CD14-positive monocyte (primary cell): ENCODE results near the gene TMBIM4. TPM values are rescaled to one million over a fixed set of nuclear protein-coding genes. Genes with fewer than 3 reads are reported as not detected.
A peak's percentile ranks its signal among the peaks of the same experiment; 100 is the strongest.

Experiments used
- DNase-seq, 3 donors: peaks; one replicate each; pipeline ENCODE4 v3.0.0-alpha.2; 2011 to 2022
- H2AFZ ChIP-seq: 2 replicates; pipeline ENCODE4 v1.6.0; 2012; ENCODE audit warnings: mild to moderate bottlenecking, low read depth, low read length, inconsistent platforms; ENCODE audit not compliant: insufficient read depth, poor library complexity, severe bottlenecking
- H3K27ac ChIP-seq, 2 donors: 1 replicate in 1 of 2; 2 replicates in 1 of 2; pipeline ENCODE4 v1.5.1; 2012 to 2013; ENCODE audit warnings: low read length in 2 of 2, control low read depth in 1 of 2, inconsistent platforms in 1 of 2, low read depth in 1 of 2, mild to moderate bottlenecking in 1 of 2
- H3K27me3 ChIP-seq, 2 donors: one replicate each; pipeline versions ENCODE4 v1.6.0 to v1.6.1; 2011 to 2013; ENCODE audit warnings: low read length in 2 of 2; ENCODE audit not compliant: control insufficient read depth in 2 of 2, insufficient read depth in 2 of 2
- H3K36me3 ChIP-seq, 2 donors: replicated peaks in 1 of 2; 1 replicate in 1 of 2; 2 replicates in 1 of 2; pipeline versions ENCODE4 v1.5.1 to v1.6.1; 2012 to 2013; ENCODE audit warnings: low read length in 2 of 2, control low read depth in 1 of 2, inconsistent platforms in 1 of 2, mild to moderate bottlenecking in 1 of 2; ENCODE audit not compliant: insufficient read depth in 2 of 2, control insufficient read depth in 1 of 2
- H3K4me1 ChIP-seq, 2 donors: 1 replicate in 1 of 2; 2 replicates in 1 of 2; pipeline versions ENCODE4 v1.5.1 to v1.6.1; 2012 to 2013; ENCODE audit warnings: low read length in 2 of 2, control low read depth in 1 of 2, inconsistent platforms in 1 of 2, mild to moderate bottlenecking in 1 of 2, moderate library complexity in 1 of 2; ENCODE audit not compliant: insufficient read depth in 2 of 2, control insufficient read depth in 1 of 2
- H3K4me2 ChIP-seq: replicated peaks from 2 replicates; pipeline ENCODE3; 2012; ENCODE audit warnings: low read length, moderate library complexity, mild to moderate bottlenecking; ENCODE audit not compliant: poor library complexity, severe bottlenecking; ENCODE audit errors: extremely low read depth
- H3K4me3 ChIP-seq, 3 experiments: fragments of 200-600 bp in 1 of 3; sonication (generic) in 1 of 3; replicated peaks in 1 of 3; 1 replicate in 2 of 3; 2 replicates in 1 of 3; pipeline ENCODE4 v1.5.1; 2011 to 2013; ENCODE audit warnings: low read length in 3 of 3, mild to moderate bottlenecking in 3 of 3, control low read depth in 2 of 3, low read depth in 2 of 3, inconsistent platforms in 1 of 3, moderate library complexity in 1 of 3
- H3K79me2 ChIP-seq: 2 replicates; pipeline ENCODE4 v1.6.0; 2012; ENCODE audit warnings: mild to moderate bottlenecking, control low read depth, inconsistent platforms, low read length, moderate library complexity; ENCODE audit not compliant: insufficient read depth
- H3K9ac ChIP-seq: 2 replicates; pipeline ENCODE4 v1.6.0; 2017; ENCODE audit warnings: low read length, mild to moderate bottlenecking; ENCODE audit not compliant: insufficient read depth, poor library complexity, severe bottlenecking
- H3K9me3 ChIP-seq, 2 donors: replicated peaks in 1 of 2; 1 replicate in 1 of 2; 2 replicates in 1 of 2; pipeline versions ENCODE4 v1.5.1 to v1.6.1; 2012 to 2013; ENCODE audit warnings: low read length in 2 of 2, control low read depth in 1 of 2; ENCODE audit not compliant: control insufficient read depth in 1 of 2, insufficient read depth in 1 of 2
- H4K20me1 ChIP-seq: 2 replicates; pipeline ENCODE4 v1.6.0; 2012; ENCODE audit warnings: mild to moderate bottlenecking, low read length, control low read depth, moderate library complexity; ENCODE audit not compliant: insufficient read depth
- H3K27ac Mint-ChIP-seq, 7 donors: one replicate each; pipeline ENCODE4 v1.8.0; 2020; ENCODE audit warnings: mild to moderate bottlenecking in 7 of 7, mixed read lengths in 7 of 7, moderate library complexity in 6 of 7, inconsistent platforms in 2 of 7
- H3K27me3 Mint-ChIP-seq, 3 donors: one replicate each; pipeline ENCODE4 v1.8.0; 2021 to 2022; ENCODE audit warnings: low read depth in 3 of 3, mild to moderate bottlenecking in 3 of 3, mixed read lengths in 3 of 3, moderate library complexity in 3 of 3, inconsistent platforms in 1 of 3
- H3K36me3 Mint-ChIP-seq, 2 donors: one replicate each; pipeline ENCODE4 v1.8.0; 2020; ENCODE audit warnings: mixed read lengths in 2 of 2, inconsistent platforms in 1 of 2, mild to moderate bottlenecking in 1 of 2
- H3K4me1 Mint-ChIP-seq: one replicate; pipeline ENCODE4 v1.8.0; 2020; ENCODE audit warnings: mild to moderate bottlenecking, mixed read lengths
- H3K4me3 Mint-ChIP-seq, 2 donors: one replicate each; pipeline ENCODE4 v1.8.0; 2020; ENCODE audit warnings: mild to moderate bottlenecking in 2 of 2, mixed read lengths in 2 of 2, moderate library complexity in 1 of 2
- H3K9me3 Mint-ChIP-seq, 7 donors: one replicate each; pipeline ENCODE4 v1.8.0; 2020 to 2022; ENCODE audit warnings: mixed read lengths in 7 of 7, mild to moderate bottlenecking in 6 of 7, moderate library complexity in 6 of 7, inconsistent platforms in 2 of 7
- WGBS: methylation state at CpG from one replicate; pipeline ENCODE4 v1.1.5; 2013; ENCODE audit warnings: missing lambda C conversion rate; ENCODE audit not compliant: insufficient coverage; 5-methylcytosine and 5-hydroxymethylcytosine counted together
- intact Hi-C, 2 donors: fragments of 100-400 bp; cut with micrococcal nuclease; formaldehyde crosslinking; loops; one replicate each; pipeline versions ENCODE4 v1.15.0 to v1.15.1; 2023
- polyA plus RNA-seq, 3 donors: library from polyadenylated mRNA; depleted of rRNA in 1 of 3; unstranded in 2 of 3; stranded (reverse) in 1 of 3; fragments of 300-500 nt in 2 of 3; fragments of >200 nt in 1 of 3; fragmentation: Illumina TruSeq in 2 of 3; gene quantifications; 1 replicate in 2 of 3; 2 replicates in 1 of 3; pipeline ENCODE4 v1.2.3, GENCODE V29; 2012 to 2021
- TF ChIP-seq, protein P1 (sequence below): fragments of 200-600 bp; IDR thresholded peaks from one replicate; pipeline ENCODE4 v1.8.0; 2022; ENCODE audit warnings: antibody characterized with exemption, mild to moderate bottlenecking

The TMBIM4 gene
- polyA plus RNA-seq, 3 donors, result 153 to 823 (median 694) TPM

DNA sequence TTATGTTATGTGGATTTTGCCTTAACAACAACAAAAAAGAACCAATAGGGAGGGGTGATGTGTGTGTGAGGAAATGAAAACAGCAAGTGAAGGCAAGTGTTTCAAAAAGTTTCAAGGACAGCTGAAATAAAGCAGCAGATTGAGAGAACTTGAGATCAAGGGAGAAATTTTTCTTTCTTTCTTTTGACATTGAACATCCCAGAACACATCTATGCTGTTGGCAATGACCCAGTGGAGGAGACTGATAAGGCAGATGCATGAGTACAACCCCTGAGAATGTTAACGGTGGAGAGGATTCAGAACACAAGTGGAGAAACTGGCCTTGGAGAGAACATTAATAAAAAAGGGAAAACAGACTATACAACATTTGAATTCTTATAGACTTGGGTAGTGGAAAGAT, 42.1 kb downstream of the TMBIM4 start:
- H3K27me3 Mint-ChIP-seq, result peaks cover 0 to 2% (median 0%) of the 10 kb centered on the region in 3 donors
- no peak overlapping the region for H3K9ac ChIP-seq
- H3K36me3 ChIP-seq, result peaks cover 52 to 60% of the 10 kb centered on the region in 2 donors
- H3K4me1 Mint-ChIP-seq, result peaks cover 45% of the 10 kb centered on the region
- no peak overlapping the region for H3K4me3 ChIP-seq
- no peak overlapping the region for H3K4me2 ChIP-seq
- WGBS, result no CpG with 5 or more reads among the region's 1 CpG
- peaks cover 21 to 47% of the 10 kb centered on the region in 2 donors for H3K4me1 ChIP-seq
- H4K20me1 ChIP-seq, result peaks cover 29% of the 10 kb centered on the region
- no peak for DNase-seq
- no peaks in the 10 kb centered on the region for H3K27me3 ChIP-seq
- peak overlapping the region in 2 of 7 donors; percentile 43 to 77 for H3K27ac Mint-ChIP-seq
- no peaks in the 10 kb centered on the region for H3K9me3 ChIP-seq
- H2AFZ ChIP-seq, result no peak overlapping the region
- intact Hi-C loops, result no loop called here
- H3K9me3 Mint-ChIP-seq, result no peaks in the 10 kb centered on the region
- H3K79me2 ChIP-seq, result peaks cover 87% of the 10 kb centered on the region
- peak overlapping the region in 1 of 2 donors; percentile 21 for H3K27ac ChIP-seq
- peaks cover 57 to 64% of the 10 kb centered on the region in 2 donors for H3K36me3 Mint-ChIP-seq
- TF ChIP-seq, protein P1, sequence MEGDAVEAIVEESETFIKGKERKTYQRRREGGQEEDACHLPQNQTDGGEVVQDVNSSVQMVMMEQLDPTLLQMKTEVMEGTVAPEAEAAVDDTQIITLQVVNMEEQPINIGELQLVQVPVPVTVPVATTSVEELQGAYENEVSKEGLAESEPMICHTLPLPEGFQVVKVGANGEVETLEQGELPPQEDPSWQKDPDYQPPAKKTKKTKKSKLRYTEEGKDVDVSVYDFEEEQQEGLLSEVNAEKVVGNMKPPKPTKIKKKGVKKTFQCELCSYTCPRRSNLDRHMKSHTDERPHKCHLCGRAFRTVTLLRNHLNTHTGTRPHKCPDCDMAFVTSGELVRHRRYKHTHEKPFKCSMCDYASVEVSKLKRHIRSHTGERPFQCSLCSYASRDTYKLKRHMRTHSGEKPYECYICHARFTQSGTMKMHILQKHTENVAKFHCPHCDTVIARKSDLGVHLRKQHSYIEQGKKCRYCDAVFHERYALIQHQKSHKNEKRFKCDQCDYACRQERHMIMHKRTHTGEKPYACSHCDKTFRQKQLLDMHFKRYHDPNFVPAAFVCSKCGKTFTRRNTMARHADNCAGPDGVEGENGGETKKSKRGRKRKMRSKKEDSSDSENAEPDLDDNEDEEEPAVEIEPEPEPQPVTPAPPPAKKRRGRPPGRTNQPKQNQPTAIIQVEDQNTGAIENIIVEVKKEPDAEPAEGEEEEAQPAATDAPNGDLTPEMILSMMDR, result no peak
- no peak overlapping the region for H3K4me3 Mint-ChIP-seq

DNA sequence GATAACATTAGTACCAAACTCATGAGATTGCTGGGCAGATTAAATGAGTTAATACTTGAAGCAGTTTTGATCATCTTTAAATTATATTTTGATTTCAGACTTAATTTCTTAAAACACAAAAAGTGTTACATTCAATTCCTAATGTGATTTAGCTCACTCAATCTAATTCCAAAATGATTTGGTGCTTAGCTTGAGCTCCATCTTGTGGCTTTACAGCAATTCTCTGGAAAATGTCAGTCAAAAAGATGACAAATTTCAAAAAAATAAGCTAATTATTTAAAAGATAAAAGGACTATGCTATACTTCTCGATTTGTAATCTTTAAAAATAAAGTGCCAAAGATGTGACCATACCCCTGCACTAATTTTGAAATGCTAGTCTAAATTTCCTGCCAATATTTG, 49.3 kb downstream of the TMBIM4 start:
- H3K27ac ChIP-seq, result no peak overlapping the region
- H3K27me3 ChIP-seq, result no peaks in the 10 kb centered on the region
- no peak overlapping the region for H3K4me2 ChIP-seq
- Mint-ChIP-seq H3K4me1 (peaks cover 11% of the 10 kb centered on the region), H3K36me3 (peaks cover 44 to 61% of the 10 kb centered on the region in 2 donors), H3K27me3 (peaks cover 0 to 2% (median 0%) of the 10 kb centered on the region in 3 donors), H3K27ac (no peak overlapping the region), H3K9me3 (no peaks in the 10 kb centered on the region), H3K4me3 (no peak overlapping the region)
- no peak for DNase-seq
- peaks cover 46 to 72% of the 10 kb centered on the region in 2 donors for H3K36me3 ChIP-seq
- H3K9me3 ChIP-seq, result no peaks in the 10 kb centered on the region
- no peak overlapping the region for H3K4me3 ChIP-seq
- no peak overlapping the region for H2AFZ ChIP-seq
- H3K4me1 ChIP-seq, result peaks cover 8 to 15% of the 10 kb centered on the region in 2 donors
- TF ChIP-seq, protein P1, result no peak
- H3K79me2 ChIP-seq, result peaks cover 15% of the 10 kb centered on the region
- WGBS, result no CpG with 5 or more reads among the region's 1 CpG
- H3K9ac ChIP-seq, result no peak overlapping the region
- intact Hi-C loops, result loop anchor here in 1 of 2 donors (5.0 kb wide), 1 partner anchor 287 kb away; no protein-coding TSS in a partner anchor
- H4K20me1 ChIP-seq, result peaks cover 14% of the 10 kb centered on the region
